NCI-H2107 treated with DMSO at 0.1 percent for 48 hours (cell line): ENCODE measurements around the gene PPM1H.
"Not testable (repeated sequence)": the region's sequence is repeated elsewhere in the genome, so short reads cannot be mapped to it uniquely, and the experiment has no call there.

ENCODE experiments used
- DNase-seq: peaks from one replicate; lab custom pipeline; 2025; ENCODE audit not compliant: unreplicated experiment; lab: John Stamatoyannopoulos, UW

PPM1H gene

DNA sequence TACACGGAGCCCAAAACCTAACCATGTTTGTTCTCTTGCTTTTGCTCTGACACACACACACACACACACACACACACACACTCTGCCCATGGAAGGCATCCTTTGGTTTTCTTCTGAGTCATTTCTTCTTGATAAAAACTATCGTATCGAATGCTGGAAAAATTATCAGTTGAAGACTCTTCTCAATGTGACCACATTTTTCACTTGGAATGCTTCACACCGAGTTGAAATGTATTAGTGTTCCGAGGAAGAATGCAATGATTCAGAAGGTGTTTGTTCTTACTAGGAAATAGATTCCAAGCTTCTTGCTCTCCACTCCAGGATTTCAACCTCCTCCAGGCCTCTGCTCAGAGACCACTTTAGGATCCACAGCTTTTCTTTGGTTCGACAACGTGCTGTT lies 242.1 kb downstream of the PPM1H start:
- no peak for DNase-seq

DNA sequence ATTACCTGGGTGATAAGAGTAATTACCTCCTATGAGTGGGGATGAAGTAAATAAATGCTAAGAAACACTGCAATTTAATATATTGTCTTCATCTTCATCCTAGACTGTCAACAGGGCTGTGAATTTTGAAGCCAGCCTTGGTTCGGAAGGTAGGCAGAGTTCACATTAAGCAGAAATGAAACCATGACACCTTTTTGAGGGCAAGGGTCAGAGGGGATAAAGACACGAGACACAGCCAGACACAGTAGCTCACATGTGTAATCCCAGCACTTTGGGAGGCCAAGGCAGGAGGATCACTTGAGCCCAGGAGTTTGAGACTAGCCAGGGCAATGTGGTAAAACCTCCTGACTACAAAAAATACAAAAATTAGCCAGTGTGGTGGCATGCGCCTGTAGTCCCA lies 243.6 kb downstream of the PPM1H start:
- DNase-seq, result no peak

DNA sequence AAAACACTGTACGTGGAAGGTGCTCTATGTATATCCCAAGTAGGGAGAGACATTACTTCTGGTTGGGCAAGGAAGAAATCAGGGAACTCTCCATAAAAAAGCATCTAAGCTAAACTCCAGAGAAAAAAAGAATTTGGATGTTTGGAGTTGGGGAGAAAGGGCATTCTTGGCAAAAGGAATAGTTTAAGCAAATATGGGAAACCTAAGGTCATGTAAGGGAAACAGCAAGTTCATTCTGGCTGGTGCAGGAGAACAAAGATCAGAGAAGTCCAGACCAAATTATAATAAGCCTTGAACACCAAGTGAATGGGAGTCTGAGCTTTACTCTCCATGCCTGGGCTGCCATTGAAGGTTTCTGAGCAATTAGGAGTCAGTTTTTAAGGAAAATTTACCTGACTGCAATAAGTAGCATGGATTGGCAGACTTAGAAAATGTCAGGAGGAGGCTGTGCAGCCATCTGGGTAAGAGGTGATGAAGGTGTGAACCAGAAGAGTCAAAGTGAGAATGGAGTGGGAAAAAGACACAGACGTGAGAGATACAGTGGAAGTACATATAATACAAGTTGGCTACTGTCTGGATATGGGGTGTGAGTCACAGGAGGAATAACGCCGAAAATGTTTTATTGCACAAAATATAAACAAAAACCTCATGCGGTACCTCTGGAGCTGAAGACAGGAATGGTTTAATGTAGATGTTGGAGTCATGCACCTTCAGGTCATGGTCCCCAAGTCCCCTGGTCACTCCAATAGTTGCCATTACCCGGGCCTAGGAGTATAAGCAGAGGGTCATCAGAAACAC lies 245.7 kb downstream of the PPM1H start:
- no peak for DNase-seq

DNA sequence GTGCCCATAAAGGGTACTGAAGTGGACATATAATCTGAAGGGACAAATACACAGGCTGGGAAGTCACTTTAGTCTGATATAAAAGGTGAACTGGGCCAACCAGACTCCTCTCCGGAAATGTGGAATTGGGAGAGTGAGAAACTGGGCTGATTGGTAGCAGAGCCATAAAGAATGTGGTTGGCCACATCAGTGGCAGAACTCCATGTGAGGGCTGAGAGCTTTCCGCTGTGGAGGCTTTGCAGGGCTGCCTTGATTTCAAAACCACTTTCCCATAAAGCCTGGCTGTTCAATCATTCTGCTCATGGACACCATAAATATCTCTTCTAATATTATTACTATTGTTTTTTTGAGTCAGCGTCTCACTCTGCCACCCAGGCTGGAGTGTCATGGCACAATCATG lies 248.0 kb downstream of the PPM1H start:
- no peak for DNase-seq

DNA sequence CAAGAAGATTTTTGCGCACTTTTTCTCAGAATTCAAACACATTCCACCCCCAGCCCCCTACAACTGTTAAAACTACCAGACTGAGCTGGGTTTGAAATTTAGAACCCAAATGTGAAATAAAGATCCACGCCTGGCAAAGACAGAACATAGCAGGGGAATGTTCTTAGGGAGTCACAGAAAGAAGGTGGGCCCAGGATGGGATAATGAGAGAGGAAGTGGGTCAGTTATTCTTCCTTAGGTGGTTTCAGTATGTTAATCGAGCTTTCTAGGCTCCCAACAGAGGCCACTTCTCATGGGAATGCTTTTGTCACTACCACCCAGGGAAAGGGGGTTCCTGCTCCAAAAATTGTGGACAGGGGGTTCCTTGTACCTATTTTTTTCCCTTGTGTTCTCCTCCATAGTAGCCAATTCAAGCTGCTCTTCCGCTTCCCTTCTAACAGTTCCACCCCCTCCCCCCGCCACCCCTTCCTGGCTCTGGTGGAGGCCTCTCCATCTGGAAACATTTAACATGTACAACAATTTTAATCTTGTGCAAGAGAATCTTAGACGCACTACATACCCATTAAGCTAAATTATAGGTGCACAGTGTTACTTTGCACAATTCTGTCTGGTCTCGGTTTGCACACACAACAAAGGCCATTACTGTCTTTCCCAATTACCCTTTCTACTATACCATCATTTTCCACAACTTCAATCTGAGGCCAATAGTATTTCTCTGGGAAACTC lies 250.2 kb downstream of the PPM1H start:
- DNase-seq, result no peak

DNA sequence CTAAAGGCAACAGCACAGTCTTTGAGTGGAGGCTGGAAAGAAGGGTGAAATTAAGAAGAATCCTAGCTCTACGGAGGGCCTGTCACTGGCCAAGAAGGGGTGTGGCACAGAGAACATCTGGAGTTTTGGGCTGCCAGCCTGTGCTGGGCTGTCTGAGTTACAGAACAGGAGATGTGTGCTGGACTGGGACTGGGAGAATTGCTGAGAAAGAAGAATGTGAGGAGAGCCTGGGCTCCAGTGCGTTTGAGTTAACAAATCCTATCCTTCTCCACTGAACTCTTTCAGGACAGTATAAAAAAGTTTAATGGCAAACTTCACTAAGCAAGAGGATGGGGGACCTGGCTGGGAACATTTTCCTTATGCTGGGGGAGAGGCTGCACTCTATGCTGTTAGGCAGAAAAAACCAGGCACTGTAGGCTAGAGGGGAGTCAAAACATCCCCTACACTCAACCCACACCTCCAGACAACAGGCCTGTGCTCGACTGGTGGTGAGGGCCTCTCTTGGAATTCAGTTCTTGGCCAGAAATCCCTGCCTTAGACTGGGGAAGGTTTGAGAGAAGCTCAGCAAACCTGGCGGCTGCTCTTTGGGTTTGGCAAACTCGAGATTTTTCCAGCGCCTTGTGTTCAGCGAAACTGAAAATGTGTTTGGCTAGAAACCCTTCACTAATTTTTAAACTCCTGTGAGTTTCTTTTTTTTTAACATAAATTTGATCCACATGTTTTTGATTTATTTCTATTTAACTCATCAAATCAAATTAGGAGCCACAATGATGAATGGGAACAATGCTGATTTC lies 251.0 kb downstream of the PPM1H start:
- DNase-seq, result no peak

DNA sequence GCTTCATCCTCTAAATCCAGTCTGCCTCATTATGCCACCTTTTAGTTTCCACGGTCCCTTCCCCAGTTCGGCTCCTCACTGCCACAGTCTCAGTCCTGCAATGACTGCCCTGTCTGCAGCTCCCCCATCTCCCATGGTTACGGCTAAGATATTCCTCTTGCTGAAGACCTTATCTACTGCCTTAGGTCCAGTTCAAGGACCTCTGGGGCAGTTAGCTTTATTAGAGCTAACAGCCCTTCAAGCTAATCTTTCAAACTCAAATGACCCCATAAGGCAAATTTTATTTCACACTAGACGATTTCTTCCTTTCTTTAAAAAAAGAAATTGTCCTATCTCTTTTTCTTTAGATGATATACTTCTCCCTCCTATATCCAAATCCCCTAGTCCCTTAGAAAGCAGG lies 253.6 kb downstream of the PPM1H start:
- no peak for DNase-seq

DNA sequence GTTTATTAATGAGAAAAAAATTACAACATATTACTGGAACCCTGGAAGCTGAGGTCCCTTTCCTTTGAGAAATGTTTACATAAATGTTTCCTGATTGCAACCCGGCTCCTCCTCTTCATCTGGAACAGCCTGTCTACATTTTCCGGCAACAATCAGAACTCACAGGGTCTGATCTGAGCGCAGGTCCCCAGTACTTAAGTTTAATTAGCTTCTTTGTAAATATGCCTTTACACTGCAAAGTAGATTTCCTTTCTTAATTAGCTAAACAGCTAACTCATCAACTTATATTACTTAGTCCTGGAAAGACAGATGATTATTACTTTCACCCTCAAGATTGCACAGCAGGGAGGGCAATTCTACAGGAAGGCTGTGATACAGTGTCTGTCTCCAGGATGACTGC lies 255.3 kb downstream of the PPM1H start:
- DNase-seq, result no peak

DNA sequence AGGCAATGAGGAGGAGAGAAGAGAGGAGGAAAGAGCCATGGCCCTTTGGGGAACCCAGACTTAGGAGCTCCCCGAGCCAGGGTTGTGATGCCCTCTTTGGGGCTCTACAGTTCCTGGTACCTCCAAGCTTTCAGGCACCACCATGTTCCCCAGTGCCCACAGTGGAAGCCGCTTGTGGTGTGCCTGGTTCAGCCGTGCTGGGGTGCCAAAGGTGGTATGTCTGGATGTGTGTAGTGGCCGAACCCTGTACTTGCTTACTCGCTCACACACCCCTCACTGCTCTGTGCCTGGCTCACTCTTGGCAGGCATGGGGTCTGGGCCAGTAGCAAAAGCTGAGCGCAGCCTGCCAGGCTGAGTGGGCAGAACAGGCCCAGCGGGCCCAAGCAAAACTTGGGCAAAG lies 257.6 kb downstream of the PPM1H start:
- DNase-seq, result no peak

DNA sequence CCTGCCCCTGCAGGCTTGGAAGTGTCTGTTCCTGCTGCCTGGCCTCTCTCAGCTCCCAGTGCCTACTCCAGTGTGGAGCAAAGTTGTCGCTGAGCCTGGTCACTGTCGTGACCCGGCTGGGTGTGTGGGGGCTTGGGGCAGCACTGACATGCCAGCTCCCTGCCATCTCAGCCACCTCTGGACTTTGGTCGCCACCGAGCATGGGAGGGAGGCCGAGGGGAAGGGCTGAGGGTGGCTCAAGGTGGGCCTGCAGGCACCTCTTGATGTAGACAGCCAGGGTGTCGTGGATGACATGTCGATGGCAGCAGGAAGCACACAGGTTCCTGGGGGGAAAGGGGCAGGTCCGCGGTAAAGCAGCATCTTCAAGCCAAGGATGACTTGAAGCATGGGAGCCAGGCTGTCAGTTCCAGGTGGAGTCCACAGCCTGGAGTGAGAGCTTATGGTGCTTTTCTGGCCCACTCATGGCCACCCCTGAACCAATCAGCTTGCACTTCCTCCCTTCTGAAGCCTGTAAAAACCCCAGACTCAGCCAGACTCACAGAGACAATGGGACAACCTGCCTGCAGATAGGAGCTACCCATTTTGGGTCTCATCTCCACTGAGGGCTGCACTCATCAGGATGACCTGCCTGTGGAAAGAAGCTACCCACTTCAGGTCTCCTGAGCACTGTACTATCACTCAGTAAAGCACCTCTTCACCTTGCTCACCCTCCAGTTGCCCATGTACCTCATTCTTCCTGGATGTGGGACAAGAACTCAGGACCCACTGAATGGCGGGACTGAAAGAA lies 258.2 kb downstream of the PPM1H start:
- DNase-seq, result no peak

DNA sequence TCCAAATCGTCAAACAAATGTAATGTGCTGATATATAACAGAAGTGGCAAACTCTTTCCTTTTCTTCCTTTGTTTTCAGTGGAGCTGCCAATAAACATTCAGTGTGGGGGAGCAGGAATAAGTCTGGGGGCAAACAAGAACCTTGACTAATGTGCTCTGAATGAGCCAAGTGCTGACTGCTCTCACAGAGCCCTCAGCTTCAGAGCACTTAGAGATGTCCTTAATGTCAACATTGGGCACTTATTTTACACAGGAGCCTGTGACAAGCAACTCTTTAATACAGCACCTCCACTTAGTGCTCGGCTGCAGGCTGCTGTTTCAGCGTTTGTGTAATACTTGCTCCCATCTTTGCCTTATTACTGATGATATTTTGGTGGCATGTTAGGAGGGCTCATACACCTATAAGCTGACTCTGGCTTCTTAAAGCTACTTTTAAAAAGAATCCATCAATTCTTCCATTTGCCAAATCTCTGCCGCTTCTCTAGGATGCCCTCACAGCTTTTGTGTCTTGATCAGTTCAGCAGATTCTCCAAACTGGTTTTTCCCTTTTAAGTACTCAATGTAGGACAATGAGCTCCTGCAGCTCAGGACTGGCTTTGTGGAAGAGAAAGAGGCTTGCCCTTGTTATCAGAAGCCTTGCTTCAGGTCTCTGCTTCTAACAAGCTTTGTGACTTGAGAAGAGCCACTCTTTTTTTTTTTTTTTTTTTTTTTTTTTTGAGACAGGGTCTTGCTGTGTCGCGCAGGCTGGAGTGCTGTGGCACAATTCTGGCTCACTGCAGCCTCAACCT lies 261.7 kb downstream of the PPM1H start:
- no peak for DNase-seq

DNA sequence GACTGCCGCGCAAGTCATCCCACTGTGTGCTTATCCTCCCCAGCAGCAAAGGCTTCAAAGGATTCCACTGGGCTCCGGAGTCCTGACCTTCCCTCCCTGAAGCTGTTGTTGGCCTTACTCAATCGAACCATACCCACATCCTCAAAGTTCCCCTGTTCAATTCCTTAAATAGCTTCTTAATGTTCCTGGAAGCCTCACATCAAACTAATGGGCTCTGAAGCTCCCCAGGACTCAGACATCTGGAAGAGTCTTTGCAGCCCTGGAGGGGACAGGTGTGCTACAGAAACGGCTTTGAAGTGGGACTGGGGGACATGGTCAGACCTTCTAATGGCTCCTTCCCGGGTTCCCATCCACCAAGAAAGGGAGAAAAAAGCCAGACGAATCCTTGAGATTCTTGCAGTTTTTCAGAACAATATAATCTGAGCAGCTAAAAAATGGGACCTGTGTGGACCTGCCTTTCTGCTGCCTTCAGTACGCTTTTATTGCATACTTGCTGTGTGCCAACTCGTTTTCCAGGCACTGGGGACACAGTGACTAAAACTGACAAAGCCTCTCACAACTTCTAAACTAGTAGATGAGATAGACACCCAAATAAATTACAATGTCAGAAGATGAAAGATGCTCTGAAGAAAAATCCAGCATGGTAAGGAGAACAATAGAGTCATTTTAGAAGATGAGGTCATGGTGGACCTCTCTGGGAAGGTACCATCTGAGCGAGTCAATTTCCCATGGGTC lies 263.8 kb downstream of the PPM1H start:
- no peak for DNase-seq

DNA sequence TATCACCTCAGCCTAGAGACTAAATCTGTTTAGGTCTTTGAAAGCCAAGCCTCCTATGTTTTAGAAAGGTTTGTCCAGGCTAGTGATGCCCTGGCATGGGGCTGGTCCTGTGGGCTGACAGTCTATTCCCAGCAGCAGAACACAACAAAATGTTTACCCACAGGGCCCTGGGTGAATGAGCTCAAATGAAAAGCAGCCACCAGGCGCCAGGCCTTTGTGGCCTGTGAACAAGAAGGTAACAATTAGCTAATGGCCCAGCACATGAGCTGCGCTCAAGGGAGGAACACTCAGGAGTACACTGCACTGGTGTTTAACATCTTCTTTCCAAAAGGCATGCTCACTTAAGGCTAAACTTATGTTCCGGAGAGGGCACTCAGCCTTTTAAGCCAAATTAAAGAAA lies 266.2 kb downstream of the PPM1H start:
- peak; percentile 8 for DNase-seq

DNA sequence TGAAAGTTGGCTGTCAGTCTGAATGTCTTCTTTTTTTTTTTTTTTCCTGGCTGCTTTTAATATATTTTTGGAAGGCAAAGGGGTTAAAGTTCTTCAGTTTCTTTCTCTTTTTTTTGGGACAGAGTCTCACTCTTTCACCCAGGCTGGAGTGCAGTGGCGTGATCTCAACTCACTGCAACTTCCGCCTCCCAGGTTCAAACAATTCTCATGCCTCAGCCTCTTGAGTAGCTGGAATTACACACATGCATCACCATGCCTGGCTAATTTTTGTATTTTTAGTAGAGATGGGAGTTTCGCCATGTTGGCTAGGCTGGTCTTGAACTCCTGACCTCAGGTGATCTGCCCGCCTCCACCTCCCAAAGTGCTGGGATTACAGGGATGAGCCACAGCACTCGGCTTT lies 270.0 kb downstream of the PPM1H start:
- DNase-seq, result not testable (repeated sequence)

DNA sequence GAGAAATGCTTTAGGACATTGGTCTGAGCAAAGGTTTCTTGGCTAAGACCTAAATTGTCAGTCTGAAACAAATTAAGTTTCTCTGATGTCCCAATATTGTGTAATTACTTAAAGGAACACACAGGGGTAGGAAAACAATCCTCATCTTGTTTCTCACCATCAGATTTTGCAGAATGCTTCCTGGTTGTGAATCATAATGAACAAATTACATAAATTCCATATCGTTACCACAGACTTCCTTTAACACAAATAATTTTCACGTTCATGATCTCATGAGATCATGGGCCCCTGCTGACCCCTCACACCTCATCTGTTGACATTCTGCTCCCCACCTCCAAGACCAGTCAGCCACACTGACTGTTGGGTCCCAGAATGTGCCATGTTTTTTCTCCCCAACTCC lies 274.2 kb downstream of the PPM1H start:
- DNase-seq, result no peak

DNA sequence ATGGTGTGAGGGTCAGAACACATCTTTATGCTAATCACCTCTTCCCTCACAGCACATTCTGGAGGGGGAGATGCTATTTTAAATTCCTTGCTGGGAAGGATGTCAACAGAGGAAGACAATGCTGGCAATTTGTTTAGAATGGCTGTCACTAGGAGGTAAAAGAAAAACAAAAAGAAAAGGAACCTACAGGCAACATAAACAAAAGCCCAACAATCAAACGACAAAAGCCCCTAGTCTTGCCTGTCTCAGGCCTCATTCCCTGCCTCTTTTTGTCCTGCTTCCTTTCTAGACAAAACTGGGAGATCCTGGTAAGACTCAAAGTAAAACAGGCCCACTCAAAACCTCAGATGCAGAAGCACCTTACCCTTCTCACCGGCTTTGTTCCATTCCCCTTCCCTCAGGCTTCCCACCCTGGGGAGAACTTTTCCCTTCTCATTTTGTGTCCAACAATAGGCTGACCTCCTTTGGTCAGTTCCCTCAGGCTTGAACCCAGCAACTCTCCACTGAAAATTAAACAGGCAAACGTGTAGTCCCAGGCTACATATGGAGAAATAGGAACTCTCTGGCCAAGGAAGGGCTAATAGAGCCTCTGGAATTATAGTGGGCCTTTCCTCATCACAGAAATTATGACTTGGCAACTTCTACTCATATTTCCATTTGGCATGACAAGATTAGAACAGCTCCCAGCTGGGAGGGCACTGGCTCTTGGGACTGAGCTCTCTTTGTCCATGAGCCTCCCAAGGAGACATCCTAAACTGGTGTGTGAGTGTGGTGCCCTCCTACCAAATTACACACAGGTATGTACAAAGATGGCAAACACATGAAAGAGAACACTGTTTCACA lies 275.3 kb downstream of the PPM1H start:
- DNase-seq, result no peak

DNA sequence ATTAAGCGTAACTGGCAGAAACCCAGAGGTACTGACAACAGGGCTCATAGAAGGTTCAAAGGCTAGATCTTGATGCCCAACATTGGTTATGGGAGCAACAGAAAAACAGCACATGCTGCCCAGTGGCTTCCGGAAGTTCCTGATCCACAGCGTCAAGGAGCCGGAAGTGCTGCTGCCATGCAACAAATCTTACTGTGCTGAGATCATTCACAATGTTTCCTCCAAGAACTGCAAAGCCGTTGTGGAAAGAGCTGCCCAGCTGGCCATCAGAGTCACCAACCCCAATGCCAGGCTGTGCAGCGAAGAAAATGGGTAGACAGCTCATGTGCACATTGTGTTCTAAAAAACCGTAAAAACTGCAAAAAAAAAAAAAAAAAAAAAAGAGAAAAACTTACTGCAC lies 276.0 kb downstream of the PPM1H start:
- no peak for DNase-seq

DNA sequence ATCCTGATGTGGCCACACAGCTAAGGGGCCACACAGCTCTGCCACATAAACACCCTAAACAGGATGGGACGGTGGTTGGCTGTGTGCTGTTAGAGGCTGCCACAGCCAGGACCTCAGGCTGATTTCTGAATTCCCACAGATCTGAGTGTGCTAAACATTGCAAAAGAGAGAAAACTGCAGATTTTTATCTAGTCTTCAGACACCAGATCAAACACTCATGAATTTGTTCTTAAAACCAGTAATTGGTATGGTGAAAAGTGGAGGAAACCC lies 277.7 kb downstream of the PPM1H start:
- DNase-seq, result no peak
